GM12873 (cell line): ENCODE results near the gene ZNF583.

ENCODE experiments used
- CTCF ChIP-seq: IDR thresholded peaks from 2 replicates; pipeline ENCODE4 v1.5.1; 2012; ENCODE audit warnings: low read depth, mild to moderate bottlenecking, moderate library complexity, low read length, control low read depth; ENCODE audit not compliant: insufficient read depth; ENCODE audit errors: missing control alignments

The ZNF583 gene

GRCh38 chr19:56404705-56405056, 549 bp downstream of the ZNF583 start:
- TF ChIP-seq CTCF: no peak

- TF ChIP-seq CTCF: no peak
These were observed 930 bp downstream of the ZNF583 start for GRCh38 chr19:56405062-56405461.

GRCh38 chr19:56423276-56423984, 19.3 kb downstream of the ZNF583 start:
- TF ChIP-seq CTCF: no peak

GRCh38 chr19:56423985-56424353, 19.8 kb downstream of the ZNF583 start:
- no peak for TF ChIP-seq CTCF

GRCh38 chr19:56441206-56441792, 37.2 kb downstream of the ZNF583 start:
- TF ChIP-seq CTCF: no peak

- TF ChIP-seq CTCF: no peak
These were observed 70.2 kb downstream of the ZNF583 start for GRCh38 chr19:56474308-56474707.

- no peak for TF ChIP-seq CTCF
These were observed 72.0 kb downstream of the ZNF583 start for GRCh38 chr19:56476093-56476492.
